GM21619 (cell line): ENCODE measurements around the gene TMEM106A.
"Not testable (repeated sequence)": the region's sequence is repeated elsewhere in the genome, so short reads cannot be mapped to it uniquely, and the experiment has no call there.

Experiments
- ATAC-seq: cut with Tn5 transposase; IDR thresholded peaks from one replicate; pipeline ENCODE4 v1.9.1; 2021; ENCODE audit not compliant: unreplicated experiment

The TMEM106A gene

GRCh38 chr17:43211480-43212402 lies at the start of gene TMEM106A:
TMEM106A (plus strand) TSS chr17:43211875; CDS start chr17:43213042, 1,167 bp downstream.
- ATAC-seq, result peak; percentile 70

GRCh38 chr17:43165971-43166370 lies 45.7 kb upstream of the TMEM106A start:
- not testable (repeated sequence) for ATAC-seq

- ATAC-seq, result peak; percentile 16
Measured at GRCh38 chr17:43169561-43170139, 42.0 kb upstream of the TMEM106A start.

- ATAC-seq, result peak; percentile 57
Measured at GRCh38 chr17:43170140-43170765, 41.4 kb upstream of the TMEM106A start.

- ATAC-seq, result peak; percentile 70
Measured at GRCh38 chr17:43170766-43171585, 40.7 kb upstream of the TMEM106A start, which contains the start of gene NBR1. NBR1 (plus strand) TSS chr17:43171214; CDS start chr17:43175800, 4,586 bp downstream.

- no peak for ATAC-seq
Measured at GRCh38 chr17:43171586-43172487, 39.8 kb upstream of the TMEM106A start.

GRCh38 chr17:43175213-43176118 lies 36.2 kb upstream of the TMEM106A start:
- ATAC-seq, result no peak

- ATAC-seq, result no peak
Measured at GRCh38 chr17:43176119-43176570, 35.5 kb upstream of the TMEM106A start.

GRCh38 chr17:43183921-43184320 lies 27.8 kb upstream of the TMEM106A start:
- no peak for ATAC-seq

- not testable (repeated sequence) for ATAC-seq
Measured at GRCh38 chr17:43186656-43187055, 25.0 kb upstream of the TMEM106A start.

GRCh38 chr17:43193251-43193650 lies 18.4 kb upstream of the TMEM106A start:
- ATAC-seq, result no peak

GRCh38 chr17:43199633-43200032 lies 12.0 kb upstream of the TMEM106A start:
- no peak for ATAC-seq

- ATAC-seq, result no peak
Measured at GRCh38 chr17:43200127-43200526, 11.5 kb upstream of the TMEM106A start.

GRCh38 chr17:43203013-43203412 lies 8.7 kb upstream of the TMEM106A start:
- ATAC-seq, result not testable (repeated sequence)

- no peak for ATAC-seq
Measured at GRCh38 chr17:43210576-43210975, 1.1 kb upstream of the TMEM106A start.

GRCh38 chr17:43211123-43211479 lies 574 bp upstream of the TMEM106A start:
- ATAC-seq, result no peak

GRCh38 chr17:43212641-43213490 lies 1.2 kb downstream of the TMEM106A start:
- ATAC-seq, result no peak

- no peak for ATAC-seq
Measured at GRCh38 chr17:43213545-43213944, 1.9 kb downstream of the TMEM106A start.
